Trophoblast cell (in vitro differentiated cells and primary cell): ENCODE measurements around the gene GRAP.

Experiments
- DNase-seq, 2 donors: peaks; one replicate each; pipeline ENCODE4 v3.0.0-alpha.2; 2016
- H2AFZ ChIP-seq: 2 replicates; pipeline ENCODE4 v1.6.1; 2013; ENCODE audit warnings: low read length, moderate library complexity, mild to moderate bottlenecking; ENCODE audit not compliant: insufficient read depth, poor library complexity
- H2AK5ac ChIP-seq: 2 replicates; pipeline ENCODE4 v1.6.1; 2013; ENCODE audit warnings: mild to moderate bottlenecking, low read length
- H2BK120ac ChIP-seq: 2 replicates; pipeline ENCODE4 v1.6.1; 2013; ENCODE audit warnings: low read length, mild to moderate bottlenecking, moderate library complexity; ENCODE audit not compliant: insufficient read depth, poor library complexity
- H2BK12ac ChIP-seq: 2 replicates; pipeline ENCODE4 v1.6.1; 2013; ENCODE audit warnings: mild to moderate bottlenecking, low read length, moderate library complexity
- H2BK5ac ChIP-seq: 2 replicates; pipeline ENCODE4 v1.6.1; 2013; ENCODE audit warnings: low read length, low read depth, moderate library complexity, mild to moderate bottlenecking; ENCODE audit not compliant: poor library complexity
- H3K14ac ChIP-seq: 2 replicates; pipeline ENCODE4 v1.6.1; 2013; ENCODE audit warnings: mild to moderate bottlenecking, low read length
- H3K18ac ChIP-seq: 2 replicates; pipeline ENCODE4 v1.6.1; 2013; ENCODE audit warnings: mild to moderate bottlenecking, low read length
- H3K23ac ChIP-seq: 2 replicates; pipeline ENCODE4 v1.6.1; 2013; ENCODE audit warnings: low read length
- H3K27ac ChIP-seq: 2 replicates; pipeline ENCODE4 v1.5.1; 2013; ENCODE audit warnings: low read depth, mild to moderate bottlenecking, inconsistent platforms, low read length, moderate library complexity
- H3K27me3 ChIP-seq: 2 replicates; pipeline ENCODE4 v1.6.1; 2013; ENCODE audit warnings: inconsistent platforms, mild to moderate bottlenecking, low read length, moderate library complexity; ENCODE audit not compliant: insufficient read depth
- H3K36me3 ChIP-seq, 2 experiments: 1 replicate in 1 of 2; 2 replicates in 1 of 2; pipeline ENCODE4 v1.6.1; 2013; ENCODE audit warnings: low read length in 2 of 2, mild to moderate bottlenecking in 2 of 2, moderate library complexity in 1 of 2; ENCODE audit not compliant: insufficient read depth in 2 of 2, control insufficient read depth in 1 of 2
- H3K4ac ChIP-seq: 2 replicates; pipeline ENCODE4 v1.6.1; 2013; ENCODE audit warnings: low read depth, mild to moderate bottlenecking, low read length, moderate library complexity
- H3K4me1 ChIP-seq, 2 experiments: 1 replicate in 1 of 2; 2 replicates in 1 of 2; pipeline ENCODE4 v1.6.1; 2013; ENCODE audit warnings: low read length in 2 of 2, mild to moderate bottlenecking in 2 of 2, moderate library complexity in 1 of 2; ENCODE audit not compliant: insufficient read depth in 2 of 2, control insufficient read depth in 1 of 2
- H3K4me2 ChIP-seq: 2 replicates; pipeline ENCODE4 v1.6.1; 2013; ENCODE audit warnings: inconsistent platforms, mild to moderate bottlenecking, low read length, moderate library complexity
- H3K4me3 ChIP-seq: 2 replicates; pipeline ENCODE4 v1.5.1; 2013; ENCODE audit warnings: mild to moderate bottlenecking, low read depth, low read length, inconsistent platforms
- H3K79me1 ChIP-seq: one replicate; pipeline ENCODE4 v1.6.1; 2013; ENCODE audit warnings: low read length
- H3K79me2 ChIP-seq: 2 replicates; pipeline ENCODE4 v1.6.1; 2013; ENCODE audit warnings: low read length, mild to moderate bottlenecking; ENCODE audit not compliant: control insufficient read depth, insufficient read depth, poor library complexity
- H3K9ac ChIP-seq: 2 replicates; pipeline ENCODE4 v1.6.1; 2013; ENCODE audit warnings: mild to moderate bottlenecking, low read length
- H3K9me3 ChIP-seq: 2 replicates; pipeline ENCODE4 v1.6.1; 2013; ENCODE audit warnings: low read depth, mild to moderate bottlenecking, control low read depth, inconsistent platforms, low read length; ENCODE audit not compliant: insufficient read depth
- H4K12ac ChIP-seq: 2 replicates; pipeline ENCODE4 v1.6.1; 2013; ENCODE audit warnings: low read depth, mild to moderate bottlenecking, low read length, moderate library complexity
- H4K8ac ChIP-seq: 2 replicates; pipeline ENCODE4 v1.6.1; 2013; ENCODE audit warnings: low read depth, mild to moderate bottlenecking, low read length, moderate library complexity
- H4K91ac ChIP-seq: one replicate; pipeline ENCODE4 v1.6.1; 2013; ENCODE audit warnings: low read depth, mild to moderate bottlenecking, low read length, moderate library complexity
- WGBS: extraction: QIAGEN DNeasy Blood & Tissue Kit; methylation state at CpG from one replicate; pipeline ENCODE4 v1.1.7; 2013; ENCODE audit warnings: missing lambda C conversion rate; ENCODE audit not compliant: insufficient read length, insufficient coverage; ENCODE audit errors: extremely low coverage; 5-methylcytosine and 5-hydroxymethylcytosine counted together

The GRAP gene

GRCh38 chr17:19016881-19017280, 29.9 kb downstream of the GRAP start:
- H3K79me1 ChIP-seq: no peaks in the 10 kb centered on the region

GRCh38 chr17:19016297-19016696, 30.5 kb downstream of the GRAP start:
- Histone ChIP-seq H3K4me2 (no peak overlapping the region), H2BK12ac (no peak overlapping the region), H2BK5ac (no peak overlapping the region), H3K36me3 (no peaks in the 10 kb centered on the region), H4K91ac (no peak overlapping the region), H3K4me1 (peaks cover 2 to 4% of the 10 kb centered on the region in 2 experiments), H2AFZ (no peak overlapping the region), H3K79me1 (peaks cover 2% of the 10 kb centered on the region), H2AK5ac (no peak overlapping the region), H3K27me3 (no peaks in the 10 kb centered on the region), H3K79me2 (no peaks in the 10 kb centered on the region), H3K14ac (no peak overlapping the region), H3K4ac (no peak overlapping the region), H3K9ac (no peak overlapping the region), H3K27ac (no peak overlapping the region), H3K18ac (no peak overlapping the region), H4K8ac (no peak overlapping the region), H4K12ac (no peak overlapping the region), H3K4me3 (no peak overlapping the region), H3K9me3 (no peaks in the 10 kb centered on the region), H2BK120ac (no peak overlapping the region), H3K23ac (no peak overlapping the region)
- WGBS: no CpG with 5 or more reads among the region's 8 CpGs
- no peak for DNase-seq

More at GRCh38 chr17:19016881-19017280, 29.9 kb downstream of the GRAP start:
- Histone ChIP-seq H2AFZ (no peak overlapping the region), H2AK5ac (no peak overlapping the region), H3K27ac (no peak overlapping the region), H3K23ac (no peak overlapping the region), H3K9me3 (no peaks in the 10 kb centered on the region), H3K27me3 (no peaks in the 10 kb centered on the region), H3K9ac (no peak overlapping the region), H2BK12ac (no peak overlapping the region), H2BK120ac (no peak overlapping the region), H2BK5ac (no peak overlapping the region), H3K18ac (no peak overlapping the region), H4K91ac (no peak overlapping the region), H3K4me2 (no peak overlapping the region), H3K14ac (no peak overlapping the region), H3K79me2 (no peaks in the 10 kb centered on the region), H4K8ac (no peak overlapping the region), H3K4me3 (no peak overlapping the region), H3K4ac (no peak overlapping the region), H4K12ac (no peak overlapping the region), H3K4me1 (peaks cover 0 to 2% of the 10 kb centered on the region in 2 experiments), H3K36me3 (no peaks in the 10 kb centered on the region)
- no CpG with 5 or more reads among the region's 7 CpGs for WGBS
- no peak for DNase-seq

GRCh38 chr17:19015428-19015827, 31.3 kb downstream of the GRAP start:
- no peak for DNase-seq
- no peak overlapping the region for H4K12ac ChIP-seq
- no CpG with 5 or more reads among the region's 7 CpGs for WGBS

GRCh38 chr17:19014628-19015215, 32.0 kb downstream of the GRAP start:
- no peak overlapping the region for H2AFZ ChIP-seq
- H2AK5ac ChIP-seq: no peak overlapping the region
- H2BK120ac ChIP-seq: no peak overlapping the region
- no peak overlapping the region for H4K8ac ChIP-seq
- no peak overlapping the region for H3K23ac ChIP-seq
- no peak overlapping the region for H4K12ac ChIP-seq
- no peak overlapping the region for H4K91ac ChIP-seq
- no peak overlapping the region for H2BK12ac ChIP-seq
- no peak overlapping the region for H3K4me2 ChIP-seq
- H3K4ac ChIP-seq: no peak overlapping the region
- H3K14ac ChIP-seq: no peak overlapping the region
- DNase-seq: no peak
- no peaks in the 10 kb centered on the region for H3K27me3 ChIP-seq
- no peak overlapping the region for H3K18ac ChIP-seq
- H3K9me3 ChIP-seq: no peaks in the 10 kb centered on the region
- WGBS: no CpG with 5 or more reads among the region's 29 CpGs
- H3K27ac ChIP-seq: no peak overlapping the region
- H3K9ac ChIP-seq: no peak overlapping the region
- H2BK5ac ChIP-seq: no peak overlapping the region
- peaks cover 7 to 13% of the 10 kb centered on the region in 2 experiments for H3K4me1 ChIP-seq
- H3K4me3 ChIP-seq: no peak overlapping the region
- peaks cover 6% of the 10 kb centered on the region for H3K79me1 ChIP-seq
- no peaks in the 10 kb centered on the region for H3K36me3 ChIP-seq
- H3K79me2 ChIP-seq: no peaks in the 10 kb centered on the region

More at GRCh38 chr17:19015428-19015827, 31.3 kb downstream of the GRAP start:
- peaks cover 8 to 9% of the 10 kb centered on the region in 2 experiments for H3K4me1 ChIP-seq
- no peak overlapping the region for H2BK5ac ChIP-seq
- H4K8ac ChIP-seq: no peak overlapping the region
- H3K18ac ChIP-seq: no peak overlapping the region
- no peaks in the 10 kb centered on the region for H3K79me2 ChIP-seq
- no peak overlapping the region for H3K14ac ChIP-seq
- H3K4me3 ChIP-seq: no peak overlapping the region
- H3K27ac ChIP-seq: no peak overlapping the region
- no peak overlapping the region for H2BK12ac ChIP-seq
- peaks cover 4% of the 10 kb centered on the region for H3K79me1 ChIP-seq
- H3K9me3 ChIP-seq: no peaks in the 10 kb centered on the region
- no peak overlapping the region for H4K91ac ChIP-seq
- no peak overlapping the region for H3K23ac ChIP-seq
- no peaks in the 10 kb centered on the region for H3K27me3 ChIP-seq
- no peak overlapping the region for H2BK120ac ChIP-seq
- no peak overlapping the region for H2AFZ ChIP-seq
- H3K4me2 ChIP-seq: no peak overlapping the region
- no peak overlapping the region for H3K9ac ChIP-seq
- no peak overlapping the region for H2AK5ac ChIP-seq
- no peak overlapping the region for H3K4ac ChIP-seq
- no peaks in the 10 kb centered on the region for H3K36me3 ChIP-seq
